ENCODE measurements around the gene CLTCL1.

DNA sequence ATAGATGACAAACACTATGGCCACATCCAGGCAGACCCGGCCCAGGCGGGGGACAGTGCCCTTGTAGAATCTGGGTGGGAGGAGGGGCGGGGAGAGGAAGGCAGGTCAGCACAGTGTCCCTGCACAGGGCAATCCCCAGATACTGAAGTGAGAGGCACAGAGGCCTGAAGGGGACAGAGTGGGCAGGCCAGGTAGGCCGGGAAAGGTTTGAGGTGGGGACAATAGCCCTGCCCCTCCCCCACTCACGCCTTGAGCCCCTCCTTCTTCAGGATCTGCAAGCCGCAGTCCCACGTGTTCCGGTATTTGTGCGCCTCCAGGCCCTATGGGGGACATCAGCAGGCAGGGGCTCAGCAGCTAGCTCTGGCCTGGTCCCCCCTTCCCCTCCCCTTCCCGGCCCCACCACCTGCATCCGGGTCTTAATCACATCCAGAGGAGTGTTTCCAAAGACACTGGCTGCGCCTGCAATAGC lies 115.3 kb downstream of the CLTCL1 start:
- TF ChIP-seq, protein P1, sequence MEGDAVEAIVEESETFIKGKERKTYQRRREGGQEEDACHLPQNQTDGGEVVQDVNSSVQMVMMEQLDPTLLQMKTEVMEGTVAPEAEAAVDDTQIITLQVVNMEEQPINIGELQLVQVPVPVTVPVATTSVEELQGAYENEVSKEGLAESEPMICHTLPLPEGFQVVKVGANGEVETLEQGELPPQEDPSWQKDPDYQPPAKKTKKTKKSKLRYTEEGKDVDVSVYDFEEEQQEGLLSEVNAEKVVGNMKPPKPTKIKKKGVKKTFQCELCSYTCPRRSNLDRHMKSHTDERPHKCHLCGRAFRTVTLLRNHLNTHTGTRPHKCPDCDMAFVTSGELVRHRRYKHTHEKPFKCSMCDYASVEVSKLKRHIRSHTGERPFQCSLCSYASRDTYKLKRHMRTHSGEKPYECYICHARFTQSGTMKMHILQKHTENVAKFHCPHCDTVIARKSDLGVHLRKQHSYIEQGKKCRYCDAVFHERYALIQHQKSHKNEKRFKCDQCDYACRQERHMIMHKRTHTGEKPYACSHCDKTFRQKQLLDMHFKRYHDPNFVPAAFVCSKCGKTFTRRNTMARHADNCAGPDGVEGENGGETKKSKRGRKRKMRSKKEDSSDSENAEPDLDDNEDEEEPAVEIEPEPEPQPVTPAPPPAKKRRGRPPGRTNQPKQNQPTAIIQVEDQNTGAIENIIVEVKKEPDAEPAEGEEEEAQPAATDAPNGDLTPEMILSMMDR (IDR thresholded peaks at IDR 0.05) = no peak
- no peak for TF ChIP-seq POLR2A (IDR thresholded peaks at IDR 0.05)

All from prostate gland (tissue), 2 donors.